Erythroblast (primary cell): Measurements from ENCODE around the gene RBM8A.

ENCODE experiments used
- GATA1 ChIP-seq: IDR thresholded peaks from 2 replicates; pipeline ENCODE4 v1.6.1; 2011; ENCODE audit warnings: low read depth, mild to moderate bottlenecking, control low read depth, low read length, moderate library complexity
- POLR2A ChIP-seq: IDR thresholded peaks from 2 replicates; pipeline ENCODE4 v1.6.1; 2011; ENCODE audit warnings: mild to moderate bottlenecking, low read length

GRCh38 chr1:145959333-145959732 lies 32.0 kb upstream of the RBM8A start:
- TF ChIP-seq POLR2A (no peak), GATA1 (no peak)
